SK-N-SH treated with all-trans-retinoic acid at 6 μM for 48 hours (cell line): ENCODE results near the gene ANO6.

Source experiments
- ATAC-seq: fragments of 200-7000 bp; cut with Tn5 transposase; 3 replicates; pipeline ENCODE4 v1.9.1; 2020; ENCODE audit warnings: mild to moderate bottlenecking, moderate library complexity
- ARNTL ChIP-seq: fragments of 450-650 bp; formaldehyde crosslinking; IDR thresholded peaks from 2 replicates; pipeline ENCODE4 v1.5.0; 2020; ENCODE audit warnings: low read depth, mild to moderate bottlenecking, moderate library complexity, borderline replicate concordance
- CREB5 ChIP-seq: fragments of 250-450 bp; sonication (Bioruptor Pico); IDR thresholded peaks from 2 replicates; pipeline ENCODE4 v1.5.1; 2020; ENCODE audit warnings: low read depth, mild to moderate bottlenecking, moderate library complexity
- CSDC2 ChIP-seq: fragments of 250-450 bp; sonication (Bioruptor Pico); IDR thresholded peaks from 2 replicates; pipeline ENCODE4 v1.5.0; 2020; ENCODE audit warnings: mild to moderate bottlenecking, moderate library complexity
- ESRRG ChIP-seq: fragments of 250-450 bp; sonication (Bioruptor Pico); IDR thresholded peaks from 2 replicates; pipeline ENCODE4 v1.6.1; 2021; ENCODE audit warnings: mild to moderate bottlenecking
- GLIS3 ChIP-seq: fragments of 250-450 bp; sonication (Bioruptor Pico); IDR thresholded peaks from 2 replicates; pipeline ENCODE4 v1.5.0; 2020; ENCODE audit warnings: mild to moderate bottlenecking, moderate library complexity
- ISL1 ChIP-seq: fragments of 250-450 bp; sonication (Bioruptor Pico); IDR thresholded peaks from 2 replicates; pipeline ENCODE4 v2.1.2; 2022; ENCODE audit warnings: mild to moderate bottlenecking, moderate library complexity
- PATZ1 ChIP-seq: fragments of 250-450 bp; sonication (Bioruptor Pico); IDR thresholded peaks from 2 replicates; pipeline ENCODE4 v1.8.0; 2020; ENCODE audit warnings: mild to moderate bottlenecking, moderate library complexity, borderline replicate concordance
- POU6F1 ChIP-seq: fragments of 250-450 bp; sonication (Bioruptor Pico); IDR thresholded peaks from 2 replicates; pipeline ENCODE4 v1.8.0; 2021; ENCODE audit warnings: low read depth, mild to moderate bottlenecking, moderate library complexity, borderline replicate concordance
- PPARA ChIP-seq: fragments of 250-450 bp; sonication (Bioruptor Pico); IDR thresholded peaks from 2 replicates; pipeline ENCODE4 v1.5.0; 2020; ENCODE audit warnings: mild to moderate bottlenecking, borderline replicate concordance
- RARB ChIP-seq: fragments of 250-450 bp; sonication (Bioruptor Pico); IDR thresholded peaks from 2 replicates; pipeline ENCODE4 v1.8.0; 2021; ENCODE audit warnings: mild to moderate bottlenecking, moderate library complexity
- SNAI2 ChIP-seq: fragments of 250-450 bp; sonication (Bioruptor Pico); IDR thresholded peaks from 2 replicates; pipeline ENCODE4 v1.5.0; 2020; ENCODE audit warnings: mild to moderate bottlenecking, moderate library complexity
- TOX ChIP-seq: fragments of 250-450 bp; sonication (Bioruptor Pico); IDR thresholded peaks from 2 replicates; pipeline ENCODE4 v1.8.0; 2021; ENCODE audit warnings: mild to moderate bottlenecking, moderate library complexity, borderline replicate concordance
- TSHZ2 ChIP-seq: fragments of 250-450 bp; sonication (Bioruptor Pico); IDR thresholded peaks from 2 replicates; pipeline ENCODE4 v1.5.0; 2020; ENCODE audit warnings: mild to moderate bottlenecking, moderate library complexity
- ZC3H10 ChIP-seq: fragments of 250-450 bp; sonication (Bioruptor Pico); IDR thresholded peaks from 2 replicates; pipeline ENCODE4 v1.5.1; 2021; ENCODE audit warnings: mild to moderate bottlenecking, moderate library complexity
- ZFP3 ChIP-seq: fragments of 250-450 bp; sonication (Bioruptor Pico); IDR thresholded peaks from 2 replicates; pipeline ENCODE4 v1.5.0; 2020; ENCODE audit warnings: mild to moderate bottlenecking, moderate library complexity
- ZFP30 ChIP-seq: fragments of 450-650 bp; formaldehyde crosslinking; IDR thresholded peaks from 2 replicates; pipeline ENCODE4 v1.5.0; 2022; ENCODE audit warnings: mild to moderate bottlenecking, moderate library complexity
- ZNF565 ChIP-seq: fragments of 450-650 bp; formaldehyde crosslinking; conservative IDR thresholded peaks from 2 replicates; pipeline ENCODE4 v1.5.0; 2020; ENCODE audit warnings: low read depth, mild to moderate bottlenecking, moderate library complexity
- ZNF70 ChIP-seq: fragments of 450-650 bp; formaldehyde crosslinking; IDR thresholded peaks from 2 replicates; pipeline ENCODE4 v1.5.0; 2020; ENCODE audit warnings: mild to moderate bottlenecking, moderate library complexity
- ZNF8 ChIP-seq: fragments of 450-650 bp; formaldehyde crosslinking; IDR thresholded peaks from 2 replicates; pipeline ENCODE4 v1.5.0; 2020; ENCODE audit warnings: mild to moderate bottlenecking, moderate library complexity
- TF ChIP-seq, protein P1 (sequence below): fragments of 250-450 bp; sonication (Bioruptor Pico); IDR thresholded peaks from 2 replicates; pipeline ENCODE4 v1.5.1; 2021; ENCODE audit warnings: mild to moderate bottlenecking, moderate library complexity

ANO6 gene

DNA sequence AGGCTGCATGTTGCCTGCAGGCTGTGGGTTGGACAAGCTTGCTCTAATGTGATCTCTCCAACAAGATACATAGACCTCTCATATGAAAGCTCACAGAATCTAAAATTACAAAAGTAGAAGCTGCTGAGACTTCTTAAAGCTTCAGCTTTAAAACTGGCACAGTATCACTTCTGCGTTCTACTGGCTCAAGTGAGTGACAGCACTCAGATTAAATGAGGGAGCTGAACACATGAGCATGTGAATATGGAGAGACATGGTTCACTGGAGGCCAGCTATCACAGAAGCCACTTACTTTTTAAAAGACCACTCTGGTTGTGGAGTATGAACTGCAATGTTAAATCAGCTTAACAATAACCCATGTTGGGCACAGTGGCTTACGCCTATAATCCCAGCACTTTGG, 29.1 kb upstream of the ANO6 start (continued):
- no peak for TF ChIP-seq ISL1 (CRISPR knock-in tag)
- TF ChIP-seq, all 23 proteins: peak for 0

GRCh38 chr12:45189766-45190403, 26.0 kb upstream of the ANO6 start:
- TF ChIP-seq ZNF565 (CRISPR knock-in tag) (no peak), RARB (CRISPR knock-in tag) (no peak), GLIS3 (CRISPR knock-in tag) (no peak), ZFP30 (CRISPR knock-in tag) (no peak), ZNF70 (no peak), SNAI2 (CRISPR knock-in tag) (no peak), ZFP3 (CRISPR knock-in tag) (no peak), ZNF8 (CRISPR knock-in tag) (no peak), ZC3H10 (CRISPR knock-in tag) (no peak), POU6F1 (CRISPR knock-in tag) (no peak), PATZ1 (CRISPR knock-in tag) (no peak), ARNTL (no peak), TOX (no peak), CSDC2 (CRISPR knock-in tag) (no peak), PPARA (CRISPR knock-in tag) (no peak)
- TF ChIP-seq, protein P1, sequence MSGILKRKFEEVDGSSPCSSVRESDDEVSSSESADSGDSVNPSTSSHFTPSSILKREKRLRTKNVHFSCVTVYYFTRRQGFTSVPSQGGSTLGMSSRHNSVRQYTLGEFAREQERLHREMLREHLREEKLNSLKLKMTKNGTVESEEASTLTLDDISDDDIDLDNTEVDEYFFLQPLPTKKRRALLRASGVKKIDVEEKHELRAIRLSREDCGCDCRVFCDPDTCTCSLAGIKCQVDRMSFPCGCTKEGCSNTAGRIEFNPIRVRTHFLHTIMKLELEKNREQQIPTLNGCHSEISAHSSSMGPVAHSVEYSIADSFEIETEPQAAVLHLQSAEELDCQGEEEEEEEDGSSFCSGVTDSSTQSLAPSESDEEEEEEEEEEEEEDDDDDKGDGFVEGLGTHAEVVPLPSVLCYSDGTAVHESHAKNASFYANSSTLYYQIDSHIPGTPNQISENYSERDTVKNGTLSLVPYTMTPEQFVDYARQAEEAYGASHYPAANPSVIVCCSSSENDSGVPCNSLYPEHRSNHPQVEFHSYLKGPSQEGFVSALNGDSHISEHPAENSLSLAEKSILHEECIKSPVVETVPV (CRISPR knock-in tag): no peak
- ATAC-seq: no peak

GRCh38 chr12:45191239-45191638, 24.7 kb upstream of the ANO6 start:
- ATAC-seq: no peak
- TF ChIP-seq GLIS3 (CRISPR knock-in tag) (no peak), TOX (no peak), RARB (CRISPR knock-in tag) (no peak), TSHZ2 (CRISPR knock-in tag) (no peak), ZFP3 (CRISPR knock-in tag) (no peak), POU6F1 (CRISPR knock-in tag) (no peak), ISL1 (CRISPR knock-in tag) (no peak), ZC3H10 (CRISPR knock-in tag) (no peak), PATZ1 (CRISPR knock-in tag) (no peak), ESRRG (CRISPR knock-in tag) (no peak), CREB5 (CRISPR knock-in tag) (no peak), ZFP30 (CRISPR knock-in tag) (no peak)
- TF ChIP-seq, protein P1 (CRISPR knock-in tag): no peak
